Thoracic aorta (tissue), 2 donors: Measurements from ENCODE around the gene TTLL4. TPM values are rescaled to one million over a fixed set of nuclear protein-coding genes. Genes with fewer than 3 reads are reported as not detected.

Experiments used
- ATAC-seq: fragments of 150-250 bp; one replicate; pipeline ENCODE4 v1.8.0; 2017; ENCODE audit warnings: low read depth; ENCODE audit not compliant: insufficient number of reproducible peaks, low FRiP score
- DNase-seq: peaks from one replicate; pipeline ENCODE4 v3.0.0-alpha.2; 2020; ENCODE audit warnings: low spot score
- H3K27ac ChIP-seq, 2 donors: fragments of 200-600 bp; sonication (generic); 1 replicate in 1 of 2; 2 replicates in 1 of 2; pipeline ENCODE4 v1.5.1; 2016; ENCODE audit warnings: mild to moderate bottlenecking in 2 of 2, moderate library complexity in 2 of 2
- H3K27me3 ChIP-seq: fragments of 200-600 bp; sonication (generic); replicated peaks from 2 replicates; pipeline ENCODE4 v1.6.0; 2016; ENCODE audit warnings: mild to moderate bottlenecking; ENCODE audit not compliant: insufficient read depth
- H3K36me3 ChIP-seq: fragments of 200-600 bp; sonication (generic); one replicate; pipeline ENCODE4 v1.5.1; 2016
- H3K4me1 ChIP-seq, 2 donors: fragments of 200-600 bp; sonication (generic); 1 replicate in 1 of 2; 2 replicates in 1 of 2; pipeline versions ENCODE4 v1.5.1 to v1.6.0; 2016; ENCODE audit warnings: low read depth in 2 of 2, mild to moderate bottlenecking in 1 of 2; ENCODE audit not compliant: control insufficient read depth in 1 of 2
- H3K4me3 ChIP-seq: fragments of 200-600 bp; sonication (generic); 2 replicates; pipeline ENCODE4 v1.5.1; 2016; ENCODE audit warnings: mild to moderate bottlenecking
- H3K9me3 ChIP-seq: fragments of 200-600 bp; sonication (generic); 2 replicates; pipeline ENCODE4 v1.5.1; 2016
- CTCF ChIP-seq: fragments of 200-600 bp; sonication (generic); IDR thresholded peaks from one replicate; pipeline ENCODE4 v1.5.1; 2019; ENCODE audit warnings: antibody characterized with exemption
- total RNA-seq, 2 donors: library from RNA; depleted of rRNA; stranded (reverse); fragments of >200 nt; gene quantifications; one replicate each; pipeline versions ENCODE4 v1.1.0 to v1.2.3, GENCODE V29; 2016

Gene TTLL4
- total RNA-seq, 2 donors from 2014 or later: 10.8 to 24.1 TPM

DNA sequence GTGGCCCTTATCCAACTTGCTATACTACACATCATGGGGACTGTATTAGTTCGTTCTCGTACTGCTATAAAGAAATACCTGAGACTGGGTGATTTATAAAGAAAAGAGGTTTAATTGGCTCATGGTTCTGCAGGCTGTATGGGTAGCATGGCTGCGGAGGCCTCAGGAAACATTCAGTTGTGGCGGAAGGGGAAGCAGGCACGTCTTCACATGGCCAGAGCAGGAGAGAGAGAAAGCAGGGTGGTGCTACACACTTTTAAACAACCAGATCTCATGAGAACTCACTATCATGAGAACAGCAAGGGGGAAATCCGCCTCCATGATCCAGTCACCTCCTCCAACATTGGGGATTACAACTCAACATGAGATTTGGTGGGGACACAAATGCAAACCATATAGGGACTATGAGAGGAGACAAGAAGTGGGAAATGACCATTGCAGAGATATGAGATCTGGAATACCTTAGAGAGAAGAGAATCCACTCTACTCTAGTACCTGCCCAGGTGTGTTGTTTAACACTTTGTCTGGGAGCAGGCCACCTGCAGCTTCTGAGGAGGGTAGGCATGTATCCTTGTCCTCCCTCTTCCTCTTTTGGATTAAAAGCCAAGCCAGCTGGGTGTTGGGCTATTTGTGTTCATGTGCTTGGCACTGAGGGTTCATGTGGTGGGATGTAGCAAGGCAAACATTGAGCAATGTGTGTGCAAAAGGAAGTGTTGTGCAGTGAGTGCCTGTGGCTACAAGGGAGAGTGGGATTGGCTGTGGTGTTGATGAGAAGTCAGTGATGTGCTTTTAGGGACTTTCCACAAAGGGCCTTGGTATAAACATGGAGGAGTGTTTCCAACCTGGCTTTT lies 22.8 kb downstream of the TTLL4 start:
- H3K36me3 ChIP-seq: peaks cover 7% of the 10 kb centered on the region
- H3K9me3 ChIP-seq: no peaks in the 10 kb centered on the region
- TF ChIP-seq CTCF: no peak
- DNase-seq (no peak), ATAC-seq (no peak)
- H3K4me1 ChIP-seq: peaks cover 10 to 19% of the 10 kb centered on the region in 2 donors
- H3K27me3 ChIP-seq: no peaks in the 10 kb centered on the region
- no peak overlapping the region for H3K27ac ChIP-seq
- no peak overlapping the region for H3K4me3 ChIP-seq

DNA sequence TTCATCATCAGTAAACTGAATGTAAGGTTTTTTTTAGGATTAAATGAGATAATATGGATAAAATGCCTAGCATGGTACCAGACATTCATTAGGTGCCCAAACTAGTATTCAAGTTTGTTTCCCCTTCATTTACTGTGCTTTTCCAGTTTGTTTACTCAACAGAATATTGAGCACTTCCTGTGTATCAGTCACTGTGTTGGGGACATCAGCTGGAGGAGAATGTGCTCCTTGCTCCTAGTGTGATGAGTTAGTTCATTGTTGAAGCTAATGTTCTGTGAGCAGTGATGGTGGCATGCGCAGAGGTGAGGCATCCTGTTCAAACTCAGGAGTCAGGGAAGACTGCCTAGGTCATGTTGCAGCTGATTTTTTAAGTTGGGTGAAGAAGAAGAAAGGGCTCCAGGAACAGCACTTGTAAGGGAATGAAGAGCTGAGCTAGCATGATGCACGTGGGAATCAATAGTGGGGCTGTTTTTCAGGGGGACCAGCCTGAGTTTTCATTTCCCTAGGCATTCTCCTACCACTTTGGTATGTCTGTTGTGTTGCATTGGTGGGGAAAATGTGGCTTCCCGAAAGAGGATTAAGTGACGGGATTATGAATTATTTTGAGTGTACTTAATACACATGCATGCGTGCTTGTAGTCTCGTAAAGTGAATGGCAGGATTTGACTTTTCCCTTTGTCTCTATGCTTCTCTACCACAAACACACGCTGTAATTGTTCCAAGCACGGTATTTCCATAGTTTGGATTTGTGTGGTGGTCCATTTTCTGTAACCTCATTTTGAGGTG lies 23.7 kb downstream of the TTLL4 start:
- no peak for TF ChIP-seq CTCF
- Histone ChIP-seq H3K9me3 (no peaks in the 10 kb centered on the region), H3K36me3 (peaks cover 10% of the 10 kb centered on the region), H3K27ac (no peak overlapping the region), H3K27me3 (no peaks in the 10 kb centered on the region), H3K4me1 (peaks cover 10 to 19% of the 10 kb centered on the region in 2 donors), H3K4me3 (no peak overlapping the region)
- DNase-seq: no peak
- ATAC-seq: no peak

- no peak overlapping the region for H3K27ac ChIP-seq
- ATAC-seq: no peak
- H3K27me3 ChIP-seq: no peaks in the 10 kb centered on the region
- H3K4me3 ChIP-seq: no peak overlapping the region
- no peak for TF ChIP-seq CTCF
- no peaks in the 10 kb centered on the region for H3K9me3 ChIP-seq
- H3K36me3 ChIP-seq: peaks cover 10% of the 10 kb centered on the region
- H3K4me1 ChIP-seq: peaks cover 6 to 12% of the 10 kb centered on the region in 2 donors
- no peak for DNase-seq
Measured at GRCh38 chr2:218736531-218736930, 25.9 kb downstream of the TTLL4 start.

GRCh38 chr2:218743068-218743467 lies 32.4 kb downstream of the TTLL4 start:
- H3K27me3 ChIP-seq: no peaks in the 10 kb centered on the region
- H3K4me3 ChIP-seq: no peak overlapping the region
- DNase-seq (no peak), ATAC-seq (no peak)
- no peaks in the 10 kb centered on the region for H3K9me3 ChIP-seq
- H3K36me3 ChIP-seq: peaks cover 13% of the 10 kb centered on the region
- no peak for TF ChIP-seq CTCF
- no peak overlapping the region for H3K27ac ChIP-seq
- H3K4me1 ChIP-seq: no peaks in the 10 kb centered on the region

DNA sequence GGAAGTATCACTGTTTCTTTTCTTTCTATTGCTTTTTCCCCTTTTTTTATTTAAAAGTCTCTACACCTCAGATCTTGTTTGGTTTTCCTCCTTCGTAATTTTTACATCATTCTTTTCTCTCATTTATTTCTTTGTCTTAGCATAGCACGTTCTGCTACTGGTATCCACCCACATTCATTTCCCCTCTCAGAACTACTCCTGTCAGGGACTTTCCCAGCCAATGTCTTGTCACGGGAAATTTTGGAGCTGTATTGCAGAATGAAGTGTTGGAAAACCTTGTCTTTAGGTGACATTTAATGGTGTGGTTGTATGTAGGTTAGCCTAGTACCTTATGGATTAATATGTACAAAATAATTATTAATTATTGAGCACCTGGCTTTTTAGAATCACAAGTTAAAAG lies 34.0 kb downstream of the TTLL4 start:
- Histone ChIP-seq H3K4me1 (no peaks in the 10 kb centered on the region), H3K4me3 (no peak overlapping the region), H3K27ac (no peak overlapping the region), H3K36me3 (peaks cover 16% of the 10 kb centered on the region), H3K9me3 (no peaks in the 10 kb centered on the region), H3K27me3 (no peaks in the 10 kb centered on the region)
- DNase-seq: no peak
- no peak for ATAC-seq
- TF ChIP-seq CTCF: no peak
